Measurements from ENCODE around the gene RAB36. TPM values are rescaled to one million over a fixed set of nuclear protein-coding genes. Genes with fewer than 3 reads are reported as not detected.

The RAB36 gene
- total RNA-seq, 1 donor from 2014 or later, result 3.2 TPM

GRCh38 chr22:23179381-23180299 lies 34.4 kb downstream of the RAB36 start:
- H3K36me3 ChIP-seq, result no peaks in the 10 kb centered on the region
- peaks cover 57% of the 10 kb centered on the region for H3K4me1 ChIP-seq
- no peaks in the 10 kb centered on the region for H3K9me3 ChIP-seq
- H3K4me3 ChIP-seq, result peak overlapping the region; percentile 59 to 82
- H3K27ac ChIP-seq, result peak overlapping the region; percentile 83
- H3K27me3 ChIP-seq, result no peaks in the 10 kb centered on the region
- TF ChIP-seq POLR2AphosphoS5 (IDR thresholded peaks at IDR 0.05; ENCODE audit: insufficient read depth in 1 of 2, low read depth in 1 of 2), result peak in 1 of 2 donors; percentile 45
- TF ChIP-seq POLR2A (IDR thresholded peaks at IDR 0.05), result no peak
- no peak for TF ChIP-seq CTCF (IDR thresholded peaks at IDR 0.05)
- DNase-seq (ENCODE audit: extremely low spot score in 2 of 2), result no peak
- intact Hi-C loops (cut with DNase I), result loop anchor here (1.0 to 5.0 kb wide), 2 partner anchors 102 to 198 kb away; no protein-coding TSS in a partner anchor

GRCh38 chr22:23180301-23180892 lies 35.1 kb downstream of the RAB36 start, which contains the start of gene BCR:
Gene BCR, plus strand, starts transcription at chr22:23180509. Its CDS starts 452 bp downstream, at chr22:23180961.
- Histone ChIP-seq H3K4me1 (peaks cover 62% of the 10 kb centered on the region), H3K27me3 (no peaks in the 10 kb centered on the region), H3K4me3 (peak within 1 kb of the TSS; percentile 59 to 82), H3K27ac (peak within 1 kb of the TSS; percentile 83), H3K36me3 (no peaks in the 10 kb centered on the region), H3K9me3 (no peaks in the 10 kb centered on the region)
- DNase-seq (ENCODE audit: extremely low spot score in 2 of 2), result no peak
- intact Hi-C loops (cut with DNase I), result loop anchor here (1.0 kb wide), 1 partner anchor 101 kb away; no protein-coding TSS in a partner anchor
- peak in 1 of 2 donors; percentile 80 for TF ChIP-seq POLR2A (IDR thresholded peaks at IDR 0.05)
- no peak for TF ChIP-seq CTCF (IDR thresholded peaks at IDR 0.05)
- no peak for TF ChIP-seq POLR2AphosphoS5 (IDR thresholded peaks at IDR 0.05; ENCODE audit: insufficient read depth in 1 of 2, low read depth in 1 of 2)

GRCh38 chr22:23180893-23181720 lies 35.8 kb downstream of the RAB36 start:
- H3K27ac ChIP-seq, result peak overlapping the region; percentile 58
- no peaks in the 10 kb centered on the region for H3K27me3 ChIP-seq
- H3K36me3 ChIP-seq, result no peaks in the 10 kb centered on the region
- H3K4me3 ChIP-seq, result peak overlapping the region; percentile 59 to 82
- no peak for TF ChIP-seq POLR2AphosphoS5 (IDR thresholded peaks at IDR 0.05; ENCODE audit: insufficient read depth in 1 of 2, low read depth in 1 of 2)
- intact Hi-C loops (cut with DNase I), result loop anchor here (1.0 kb wide), 1 partner anchor 100 kb away; no protein-coding TSS in a partner anchor
- no peaks in the 10 kb centered on the region for H3K9me3 ChIP-seq
- H3K4me1 ChIP-seq, result peaks cover 62% of the 10 kb centered on the region
- DNase-seq (ENCODE audit: extremely low spot score in 2 of 2), result no peak

- TF ChIP-seq POLR2AphosphoS5 (IDR thresholded peaks at IDR 0.05; ENCODE audit: insufficient read depth in 1 of 2, low read depth in 1 of 2), result no peak
- TF ChIP-seq CTCF (IDR thresholded peaks at IDR 0.05), result no peak
- TF ChIP-seq POLR2A (IDR thresholded peaks at IDR 0.05), result no peak
- Histone ChIP-seq H3K27me3 (no peaks in the 10 kb centered on the region), H3K4me1 (peaks cover 62% of the 10 kb centered on the region), H3K9me3 (no peaks in the 10 kb centered on the region), H3K4me3 (peak overlapping the region; percentile 59 to 82), H3K27ac (peak overlapping the region; percentile 58), H3K36me3 (no peaks in the 10 kb centered on the region)
- DNase-seq (ENCODE audit: extremely low spot score in 2 of 2), result no peak
- intact Hi-C loops (cut with DNase I), result no loop called here
Observed at GRCh38 chr22:23181721-23182308, 36.5 kb downstream of the RAB36 start.
